ENCODE measurements around the gene PSMD4. TPM values are rescaled to one million over a fixed set of nuclear protein-coding genes. Genes with fewer than 3 reads are reported as not detected.

Gene PSMD4
- total and polyA plus RNA-seq, 2 experiments from 2014 or later: 107 to 161 TPM

- Histone ChIP-seq H3K79me2 (peaks cover 4% of the 10 kb centered on the region), H2AFZ (no peak overlapping the region), H4K20me1 (ENCODE audit: insufficient read depth, poor library complexity, severe bottlenecking) (no peaks in the 10 kb centered on the region), H3K27me3 (no peaks in the 10 kb centered on the region), H3K4me2 (no peak overlapping the region), H3K27ac (no peak overlapping the region), H3K9me2 (replicated peaks; ENCODE audit: insufficient read depth) (no peaks in the 10 kb centered on the region), H3K4me1 (ENCODE audit: insufficient read depth) (no peaks in the 10 kb centered on the region), H3K4me3 (no peak overlapping the region), H3K36me3 (replicated peaks; ENCODE audit: insufficient read depth, low read depth) (no peaks in the 10 kb centered on the region), H3K9me3 (ENCODE audit: low read depth) (no peaks in the 10 kb centered on the region)
- WGBS (ENCODE audit: low lambda C conversion rate, missing lambda C conversion rate): 97% methylated on average over 13 of the region's 13 CpGs
- TF ChIP-seq CTCF (IDR thresholded peaks at IDR 0.05; ENCODE audit: poor library complexity) (no peak), EZH2phosphoT487 (IDR thresholded peaks at IDR 0.05; ENCODE audit: low read depth, severe bottlenecking, unreplicated experiment) (no peak), EZH2 (IDR thresholded peaks at IDR 0.05; ENCODE audit: borderline replicate concordance) (no peak)
- DNase-seq (ENCODE audit: low spot score): no peak
These were observed 37.9 kb downstream of the PSMD4 start for GRCh38 chr1:151292207-151293030.

- Histone ChIP-seq H3K9me3 (ENCODE audit: low read depth) (no peaks in the 10 kb centered on the region), H3K27ac (no peak overlapping the region), H2AFZ (no peak overlapping the region), H3K36me3 (replicated peaks; ENCODE audit: insufficient read depth, low read depth) (no peaks in the 10 kb centered on the region), H3K4me3 (no peak overlapping the region), H3K27me3 (no peaks in the 10 kb centered on the region), H3K79me2 (peaks cover 4% of the 10 kb centered on the region), H3K4me2 (no peak overlapping the region), H3K9me2 (replicated peaks; ENCODE audit: insufficient read depth) (no peaks in the 10 kb centered on the region), H4K20me1 (ENCODE audit: insufficient read depth, poor library complexity, severe bottlenecking) (no peaks in the 10 kb centered on the region), H3K4me1 (ENCODE audit: insufficient read depth) (no peaks in the 10 kb centered on the region)
- no peak for DNase-seq (ENCODE audit: low spot score)
- no peak for TF ChIP-seq EZH2 (IDR thresholded peaks at IDR 0.05; ENCODE audit: borderline replicate concordance)
- no peak for TF ChIP-seq EZH2phosphoT487 (IDR thresholded peaks at IDR 0.05; ENCODE audit: low read depth, severe bottlenecking, unreplicated experiment)
- no peak for TF ChIP-seq CTCF (IDR thresholded peaks at IDR 0.05; ENCODE audit: poor library complexity)
- 96% methylated on average over 6 of the region's 6 CpGs for WGBS (ENCODE audit: low lambda C conversion rate, missing lambda C conversion rate)
These were observed 38.6 kb downstream of the PSMD4 start for GRCh38 chr1:151293093-151293492.

- no peaks in the 10 kb centered on the region for H3K79me2 ChIP-seq
- H3K36me3 ChIP-seq (replicated peaks; ENCODE audit: insufficient read depth, low read depth): no peaks in the 10 kb centered on the region
- H2AFZ ChIP-seq: no peak overlapping the region
- no peak overlapping the region for H3K4me3 ChIP-seq
- H3K4me1 ChIP-seq (ENCODE audit: insufficient read depth): no peaks in the 10 kb centered on the region
- no peaks in the 10 kb centered on the region for H3K9me2 ChIP-seq (replicated peaks; ENCODE audit: insufficient read depth)
- H3K9me3 ChIP-seq (ENCODE audit: low read depth): no peaks in the 10 kb centered on the region
- no peaks in the 10 kb centered on the region for H3K27me3 ChIP-seq
- no peak for TF ChIP-seq EZH2 (IDR thresholded peaks at IDR 0.05; ENCODE audit: borderline replicate concordance)
- TF ChIP-seq EZH2phosphoT487 (IDR thresholded peaks at IDR 0.05; ENCODE audit: low read depth, severe bottlenecking, unreplicated experiment): no peak
- TF ChIP-seq CTCF (IDR thresholded peaks at IDR 0.05; ENCODE audit: poor library complexity): no peak
- DNase-seq (ENCODE audit: low spot score): no peak
- H4K20me1 ChIP-seq (ENCODE audit: insufficient read depth, poor library complexity, severe bottlenecking): no peaks in the 10 kb centered on the region
- H3K27ac ChIP-seq: no peak overlapping the region
- 88% methylated on average over 2 of the region's 2 CpGs for WGBS (ENCODE audit: low lambda C conversion rate, missing lambda C conversion rate)
- no peak overlapping the region for H3K4me2 ChIP-seq
These were observed 40.4 kb downstream of the PSMD4 start for GRCh38 chr1:151294742-151295462.
